Osteocyte (in vitro differentiated cells): Measurements from ENCODE around the gene AFAP1. TPM values are rescaled to one million over a fixed set of nuclear protein-coding genes. Genes with fewer than 3 reads are reported as not detected.

ENCODE experiments used
- DNase-seq: peaks from one replicate; pipeline ENCODE4 v3.0.0; 2021; ENCODE audit warnings: mixed read lengths; ENCODE audit not compliant: unreplicated experiment; ENCODE audit errors: extremely low spot score
- H3K27ac Mint-ChIP-seq: one replicate; pipeline ENCODE4 v1.8.0; 2021; ENCODE audit warnings: mild to moderate bottlenecking, mixed read lengths; ENCODE audit not compliant: unreplicated experiment
- H3K27me3 Mint-ChIP-seq: one replicate; pipeline ENCODE4 v1.8.0; 2021; ENCODE audit warnings: mixed read lengths; ENCODE audit not compliant: unreplicated experiment
- H3K36me3 Mint-ChIP-seq: one replicate; pipeline ENCODE4 v1.8.0; 2021; ENCODE audit warnings: mixed read lengths; ENCODE audit not compliant: unreplicated experiment
- H3K4me1 Mint-ChIP-seq: one replicate; pipeline ENCODE4 v1.8.0; 2021; ENCODE audit warnings: mixed read lengths; ENCODE audit not compliant: unreplicated experiment
- H3K4me3 Mint-ChIP-seq: one replicate; pipeline ENCODE4 v1.8.0; 2021; ENCODE audit warnings: mild to moderate bottlenecking, moderate library complexity, mixed read lengths; ENCODE audit not compliant: unreplicated experiment
- H3K9me3 Mint-ChIP-seq: one replicate; pipeline ENCODE4 v1.8.0; 2021; ENCODE audit warnings: mixed read lengths; ENCODE audit not compliant: unreplicated experiment
- CTCF ChIP-seq: fragments of 200-600 bp; sonication (generic); IDR thresholded peaks from 2 replicates; pipeline ENCODE4 v1.5.0; 2021; ENCODE audit warnings: antibody characterized with exemption, mild to moderate bottlenecking, moderate library complexity
- total RNA-seq: library from RNA; stranded (reverse); gene quantifications from 2 replicates; pipeline ENCODE4 v1.2.1, GENCODE V29; 2021

Gene AFAP1
- total RNA-seq, 1 donor from 2014 or later: 66.9 TPM

- Mint-ChIP-seq H3K4me1 (peaks cover 5% of the 10 kb centered on the region), H3K27ac (no peak overlapping the region), H3K4me3 (no peak overlapping the region), H3K36me3 (peaks cover 11% of the 10 kb centered on the region), H3K9me3 (no peaks in the 10 kb centered on the region), H3K27me3 (no peaks in the 10 kb centered on the region)
- DNase-seq: no peak
- no peak for TF ChIP-seq CTCF
Measured at GRCh38 chr4:7757501-7758471, 181.9 kb downstream of the AFAP1 start.

- H3K36me3 Mint-ChIP-seq: peaks cover 7% of the 10 kb centered on the region
- no peaks in the 10 kb centered on the region for H3K9me3 Mint-ChIP-seq
- peaks cover 5% of the 10 kb centered on the region for H3K4me1 Mint-ChIP-seq
- no peak for TF ChIP-seq CTCF
- no peak for DNase-seq
- no peak overlapping the region for H3K4me3 Mint-ChIP-seq
- H3K27ac Mint-ChIP-seq: no peak overlapping the region
- no peaks in the 10 kb centered on the region for H3K27me3 Mint-ChIP-seq
Measured at GRCh38 chr4:7756561-7757355, 182.9 kb downstream of the AFAP1 start.

- Mint-ChIP-seq H3K4me1 (peaks cover 3% of the 10 kb centered on the region), H3K36me3 (peaks cover 3% of the 10 kb centered on the region), H3K9me3 (no peaks in the 10 kb centered on the region), H3K4me3 (no peak overlapping the region), H3K27ac (no peak overlapping the region), H3K27me3 (no peaks in the 10 kb centered on the region)
- no peak for DNase-seq
- TF ChIP-seq CTCF: no peak
Measured at GRCh38 chr4:7756071-7756470, 183.6 kb downstream of the AFAP1 start.

GRCh38 chr4:7755561-7755960 is 184.1 kb downstream of the AFAP1 start:
- H3K4me3 Mint-ChIP-seq: no peak overlapping the region
- peaks cover 3% of the 10 kb centered on the region for H3K36me3 Mint-ChIP-seq
- H3K27me3 Mint-ChIP-seq: no peaks in the 10 kb centered on the region
- peaks cover 3% of the 10 kb centered on the region for H3K4me1 Mint-ChIP-seq
- no peaks in the 10 kb centered on the region for H3K9me3 Mint-ChIP-seq
- H3K27ac Mint-ChIP-seq: no peak overlapping the region
- no peak for DNase-seq
- no peak for TF ChIP-seq CTCF
